HAP-1 (cell line): ENCODE data around the gene LCN15.

Source experiments
- DNase-seq, 2 experiments: peaks; one replicate each; pipeline ENCODE4 v3.0.0-alpha.2; 2016 to 2020; ENCODE audit warnings: low spot score in 2 of 2
- H3K27me3 ChIP-seq: fragments of 250-450 bp; sonication (Bioruptor Pico); 2 replicates; pipeline ENCODE4 v1.5.1; 2020; ENCODE audit warnings: low read depth, mild to moderate bottlenecking, moderate library complexity
- H3K36me3 ChIP-seq: fragments of 250-450 bp; sonication (Bioruptor Pico); replicated peaks from 2 replicates; pipeline ENCODE4 v1.5.1; 2020; ENCODE audit warnings: mild to moderate bottlenecking
- H3K4me1 ChIP-seq: fragments of 250-450 bp; sonication (Bioruptor Pico); 2 replicates; pipeline ENCODE4 v1.5.1; 2020; ENCODE audit warnings: mild to moderate bottlenecking
- H3K4me3 ChIP-seq: fragments of 250-450 bp; sonication (Bioruptor Pico); 2 replicates; pipeline ENCODE4 v1.5.1; 2020; ENCODE audit warnings: mild to moderate bottlenecking, moderate library complexity
- H3K9me3 ChIP-seq: fragments of 250-450 bp; sonication (Bioruptor Pico); 2 replicates; pipeline ENCODE4 v1.5.1; 2020; ENCODE audit warnings: mild to moderate bottlenecking, moderate library complexity
- in situ Hi-C: fragments of 300-500 bp; cut with MboI; formaldehyde crosslinking; loops from 3 replicates; pipeline ENCODE4 v1.14.3; 2020; ENCODE audit warnings: low sequenced_read_pairs, inconsistent platforms, mixed read lengths

LCN15 gene

GRCh38 chr9:136743639-136744211 lies 20.6 kb downstream of the LCN15 start:
- no peak for DNase-seq
- H3K4me1 ChIP-seq, result no peaks in the 10 kb centered on the region
- H3K4me3 ChIP-seq, result no peak overlapping the region
- H3K36me3 ChIP-seq, result no peaks in the 10 kb centered on the region
- in situ Hi-C loops, result no loop called here
- H3K27me3 ChIP-seq, result peaks cover 13% of the 10 kb centered on the region
- H3K9me3 ChIP-seq, result no peaks in the 10 kb centered on the region

GRCh38 chr9:136742591-136743391 lies 21.5 kb downstream of the LCN15 start, which contains the start of gene LCN10:
Gene LCN10, minus strand, starts transcription at chr9:136742940. Its CDS starts 37 bp downstream, at chr9:136742903.
- peak in 1 of 2 experiments; percentile 56 for DNase-seq
- Histone ChIP-seq H3K4me3 (no peak within 1 kb of the TSS), H3K27me3 (peaks cover 16% of the 10 kb centered on the region), H3K4me1 (no peaks in the 10 kb centered on the region), H3K9me3 (no peaks in the 10 kb centered on the region), H3K36me3 (no peaks in the 10 kb centered on the region)
- in situ Hi-C loops, result no loop called here

DNA sequence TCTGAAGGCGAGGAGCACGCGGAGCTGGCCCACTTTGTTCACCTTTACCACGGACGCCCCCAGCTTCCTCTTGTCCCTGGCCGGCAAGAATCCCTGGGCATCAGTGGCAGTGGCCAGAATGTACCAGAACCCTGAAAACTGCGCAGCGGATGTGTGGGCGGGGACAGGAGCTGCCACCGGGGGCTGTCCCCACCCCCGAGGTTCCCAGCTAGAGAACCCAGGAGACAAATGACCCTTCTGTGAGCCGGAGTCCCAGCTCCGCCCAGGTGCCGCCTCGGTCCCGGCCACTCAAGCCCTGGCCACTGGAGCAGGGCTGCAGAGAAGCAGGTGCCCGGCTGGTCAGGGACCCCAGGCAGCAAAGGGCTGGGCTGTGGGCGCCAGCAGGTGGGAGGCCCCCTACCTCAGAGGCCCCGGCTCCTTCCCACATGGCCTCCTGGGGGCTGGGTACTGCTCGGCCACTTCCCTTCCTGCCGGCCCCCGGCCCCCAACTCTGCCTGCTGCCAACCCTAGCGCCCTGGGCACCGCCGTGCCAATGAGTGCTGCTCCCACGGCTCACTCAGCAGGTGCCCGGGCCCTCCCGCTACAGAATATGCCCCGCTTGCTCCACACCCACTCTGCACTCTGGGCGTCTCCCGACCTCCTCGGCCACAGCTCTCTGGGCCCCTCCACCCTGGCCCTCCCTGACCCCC lies 22.3 kb downstream of the LCN15 start:
- Histone ChIP-seq H3K4me1 (no peaks in the 10 kb centered on the region), H3K4me3 (no peak overlapping the region), H3K9me3 (no peaks in the 10 kb centered on the region), H3K36me3 (no peaks in the 10 kb centered on the region), H3K27me3 (peaks cover 16% of the 10 kb centered on the region)
- DNase-seq, result no peak
- in situ Hi-C loops, result no loop called here

GRCh38 chr9:136740971-136741882 lies 23.1 kb downstream of the LCN15 start:
- in situ Hi-C loops, result no loop called here

GRCh38 chr9:136740491-136740890 lies 23.8 kb downstream of the LCN15 start:
- Histone ChIP-seq H3K4me1 (no peaks in the 10 kb centered on the region), H3K27me3 (peaks cover 16% of the 10 kb centered on the region), H3K4me3 (no peak overlapping the region), H3K9me3 (no peaks in the 10 kb centered on the region), H3K36me3 (no peaks in the 10 kb centered on the region)
- in situ Hi-C loops, result no loop called here
- DNase-seq, result no peak

More at GRCh38 chr9:136740971-136741882, 23.1 kb downstream of the LCN15 start:
- H3K4me1 ChIP-seq, result no peaks in the 10 kb centered on the region
- DNase-seq, result no peak
- H3K4me3 ChIP-seq, result no peak overlapping the region
- no peaks in the 10 kb centered on the region for H3K9me3 ChIP-seq
- peaks cover 16% of the 10 kb centered on the region for H3K27me3 ChIP-seq
- no peaks in the 10 kb centered on the region for H3K36me3 ChIP-seq

DNA sequence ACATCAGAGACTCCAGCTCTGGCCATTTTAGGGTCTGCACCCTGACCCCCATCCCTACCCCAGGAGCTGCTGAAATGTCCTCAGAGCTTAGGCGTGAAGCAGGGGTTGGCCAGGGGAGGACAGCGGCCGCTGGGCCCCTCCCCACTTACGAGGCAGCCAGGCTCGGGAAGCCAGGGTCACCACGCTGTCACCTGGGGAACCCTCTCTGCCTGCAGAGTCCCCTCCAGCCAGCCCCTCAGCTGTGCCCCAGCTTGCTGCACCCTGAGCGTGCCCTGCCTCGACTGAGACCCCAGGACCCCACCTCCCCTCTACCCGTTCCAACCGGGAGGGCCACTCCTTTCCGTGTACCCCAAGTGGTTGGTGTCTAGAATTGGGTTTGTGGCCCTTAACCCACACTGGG lies 24.2 kb downstream of the LCN15 start:
- Histone ChIP-seq H3K36me3 (no peaks in the 10 kb centered on the region), H3K4me1 (no peaks in the 10 kb centered on the region), H3K9me3 (no peaks in the 10 kb centered on the region), H3K27me3 (peaks cover 16% of the 10 kb centered on the region), H3K4me3 (no peak overlapping the region)
- in situ Hi-C loops, result no loop called here
- DNase-seq, result no peak

DNA sequence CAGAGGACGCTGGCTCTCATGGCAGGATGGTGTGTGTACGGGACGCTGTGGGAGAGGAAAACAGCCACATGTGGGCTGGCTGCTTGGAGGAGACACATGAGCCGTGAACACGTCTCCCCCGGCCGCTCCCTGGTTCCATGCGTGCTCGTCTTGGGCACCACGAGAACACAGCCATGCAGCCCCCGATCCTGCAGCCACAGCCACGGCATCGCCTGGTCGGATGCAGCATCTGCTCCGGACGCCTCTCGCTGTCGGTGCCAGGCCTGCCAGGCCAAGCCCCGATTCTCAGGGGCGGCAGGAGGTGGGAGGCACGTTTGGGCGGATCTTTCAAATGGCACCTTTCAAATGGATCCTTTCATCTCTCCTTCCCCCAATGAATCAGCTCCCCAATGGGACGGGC lies 24.8 kb downstream of the LCN15 start:
- Histone ChIP-seq H3K36me3 (no peaks in the 10 kb centered on the region), H3K4me1 (no peaks in the 10 kb centered on the region), H3K4me3 (no peak overlapping the region), H3K27me3 (peaks cover 16% of the 10 kb centered on the region), H3K9me3 (no peaks in the 10 kb centered on the region)
- no peak for DNase-seq
- in situ Hi-C loops, result no loop called here

DNA sequence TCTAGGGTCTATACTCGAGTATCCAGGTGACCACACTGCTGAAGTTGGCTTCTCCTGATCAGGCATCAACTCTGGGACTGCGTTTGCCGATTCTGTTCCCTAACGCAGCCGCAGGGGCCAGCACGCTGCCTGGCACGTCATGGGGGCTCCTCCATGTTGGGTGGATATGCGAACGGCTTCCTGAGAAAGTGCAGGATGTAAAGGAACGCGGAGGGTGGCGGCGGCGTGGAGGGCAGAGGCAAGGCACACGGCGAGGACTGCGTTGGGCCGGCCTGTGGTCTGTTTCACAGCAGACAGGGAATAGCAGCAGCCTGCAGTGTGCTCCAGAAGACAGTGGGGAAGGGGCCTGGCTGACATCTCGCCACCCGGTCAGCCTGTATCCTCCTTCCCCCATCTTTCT lies 25.4 kb downstream of the LCN15 start:
- Histone ChIP-seq H3K27me3 (peaks cover 16% of the 10 kb centered on the region), H3K9me3 (no peaks in the 10 kb centered on the region), H3K36me3 (no peaks in the 10 kb centered on the region), H3K4me3 (no peak overlapping the region), H3K4me1 (no peaks in the 10 kb centered on the region)
- no peak for DNase-seq
- in situ Hi-C loops, result no loop called here

DNA sequence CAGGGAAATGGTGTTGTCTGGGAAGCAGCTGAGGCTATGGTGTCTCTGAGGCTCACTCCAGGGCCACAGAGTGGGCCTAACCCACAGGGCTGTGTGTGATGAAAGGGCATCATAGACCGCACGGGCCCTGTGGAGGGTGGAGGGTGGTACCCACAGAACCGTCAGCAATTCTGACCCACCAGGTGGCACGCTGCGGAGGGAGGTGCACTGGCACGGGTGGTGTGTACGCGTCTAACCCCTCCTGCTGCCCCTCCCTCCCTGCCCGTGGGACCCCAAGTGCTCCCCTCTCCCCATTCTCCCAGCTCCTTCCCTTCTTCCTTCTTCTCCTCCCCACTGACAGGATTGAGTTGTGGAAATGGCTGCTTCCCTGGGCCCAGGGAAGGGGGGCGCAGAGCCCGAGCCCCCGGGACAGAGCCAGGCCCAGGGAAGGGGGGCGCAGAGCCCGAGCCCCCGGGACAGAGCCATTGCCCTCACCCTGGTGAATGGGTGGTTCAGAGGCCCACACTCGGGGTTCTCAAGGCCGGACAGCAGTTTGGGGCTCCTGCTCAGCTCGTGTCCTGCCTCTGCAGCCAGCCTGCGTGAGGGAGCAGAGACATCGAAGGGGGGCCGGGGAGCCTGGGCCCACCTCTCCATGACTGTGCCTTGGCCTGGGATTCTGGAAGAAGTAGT lies 28.4 kb downstream of the LCN15 start:
- Histone ChIP-seq H3K4me3 (no peak overlapping the region), H3K9me3 (no peaks in the 10 kb centered on the region), H3K36me3 (no peaks in the 10 kb centered on the region), H3K4me1 (no peaks in the 10 kb centered on the region), H3K27me3 (0 out of 2 replicates have a peak, but pooled peaks cover 3% of the 10 kb centered on the region)
- in situ Hi-C loops, result no loop called here
- no peak for DNase-seq

GRCh38 chr9:136734837-136735496 lies 29.4 kb downstream of the LCN15 start:
- Histone ChIP-seq H3K4me1 (no peaks in the 10 kb centered on the region), H3K9me3 (no peaks in the 10 kb centered on the region), H3K27me3 (0 out of 2 replicates have a peak, but pooled peaks cover 3% of the 10 kb centered on the region), H3K4me3 (no peak overlapping the region), H3K36me3 (no peaks in the 10 kb centered on the region)
- no peak for DNase-seq
- in situ Hi-C loops, result no loop called here

- Histone ChIP-seq H3K9me3 (no peaks in the 10 kb centered on the region), H3K4me1 (peaks cover 5% of the 10 kb centered on the region), H3K4me3 (no peak overlapping the region), H3K27me3 (0 out of 2 replicates have a peak, but pooled peaks cover 3% of the 10 kb centered on the region), H3K36me3 (no peaks in the 10 kb centered on the region; the same call in 1 of the 2 replicates)
- no peak for DNase-seq
- in situ Hi-C loops, result no loop called here
These were observed 30.7 kb downstream of the LCN15 start for GRCh38 chr9:136733611-136734010.

DNA sequence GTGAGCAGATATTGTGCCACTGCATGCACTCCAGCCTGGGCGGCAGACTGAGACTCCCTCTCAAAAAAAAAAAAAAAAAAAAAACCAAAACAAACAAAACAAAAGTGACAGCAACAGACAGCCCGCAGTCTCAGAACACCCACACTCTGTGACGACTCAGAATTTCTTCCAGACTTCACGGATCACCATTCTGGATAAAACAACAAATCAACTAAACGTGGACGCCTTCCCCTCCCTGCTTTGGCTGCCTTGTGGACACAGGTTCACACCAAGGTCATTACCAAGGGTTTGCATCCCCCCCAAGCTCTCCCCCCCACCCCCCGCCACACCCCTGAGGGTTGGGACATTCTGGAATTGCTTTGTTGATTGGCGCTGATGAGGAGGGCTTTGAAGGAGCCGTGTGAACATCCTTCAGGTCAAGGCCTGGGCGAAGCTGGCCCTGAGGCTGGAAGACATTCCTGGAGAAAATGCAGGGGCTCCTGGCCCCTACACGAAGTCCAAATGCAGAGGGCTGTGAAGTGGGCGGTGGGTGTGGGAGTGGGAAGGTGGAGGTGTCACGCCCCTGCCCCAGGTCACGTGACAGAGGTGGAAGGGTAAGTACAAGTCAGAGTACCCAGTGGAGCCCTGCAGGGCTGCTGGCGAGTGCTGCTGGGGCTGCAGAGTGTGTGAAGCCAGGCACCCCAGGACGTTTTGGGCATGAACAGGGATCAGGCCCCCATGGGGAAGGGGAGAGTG lies 31.7 kb downstream of the LCN15 start:
- no peaks in the 10 kb centered on the region; the same call in none of the 2 replicates for H3K36me3 ChIP-seq
- in situ Hi-C loops, result no loop called here

More for the DNA sequence above, 31.7 kb downstream of the LCN15 start:
- Histone ChIP-seq H3K9me3 (no peaks in the 10 kb centered on the region), H3K4me3 (no peak overlapping the region), H3K27me3 (no peaks in the 10 kb centered on the region), H3K4me1 (peaks cover 5% of the 10 kb centered on the region)
- DNase-seq, result no peak
